Cardiac septum (tissue), 1 donor: Measurements from ENCODE around the gene CABP7. TPM values are rescaled to one million over a fixed set of nuclear protein-coding genes. Genes with fewer than 3 reads are reported as not detected.

Experiments used
- DNase-seq: peaks from one replicate; pipeline ENCODE4 v3.0.0-alpha.2; 2020; ENCODE audit warnings: low spot score
- intact Hi-C: fragments of 100-400 bp; cut with DNase I; formaldehyde crosslinking; loops from one replicate; pipeline ENCODE4 v1.14.0; 2022
- long read RNA-seq: library from polyadenylated mRNA; unstranded; transcript quantifications from one replicate; pipeline ENCODE4 v2.0.0, GENCODE V29; 2021
- total RNA-seq: library from RNA; stranded (reverse); fragmentation: NEBNext Ultra II Directional; extraction: Animal tissue kit (Norgen Biotek cat#: 25700); gene quantifications from one replicate; pipeline ENCODE4 v1.2.1, GENCODE V29; 2021
- donor health status: DM: no; HTN: no; CAD: no.

Gene CABP7
- total RNA-seq, result not detected
- long read RNA-seq, result 0 reads

GRCh38 chr22:29719899-29720645 lies at the start of gene CABP7:
Gene CABP7 (plus strand): TSS chr22:29720003. CDS start chr22:29720425, 422 bp downstream.
- intact Hi-C loops, result no loop called here
- no peak for DNase-seq

DNA sequence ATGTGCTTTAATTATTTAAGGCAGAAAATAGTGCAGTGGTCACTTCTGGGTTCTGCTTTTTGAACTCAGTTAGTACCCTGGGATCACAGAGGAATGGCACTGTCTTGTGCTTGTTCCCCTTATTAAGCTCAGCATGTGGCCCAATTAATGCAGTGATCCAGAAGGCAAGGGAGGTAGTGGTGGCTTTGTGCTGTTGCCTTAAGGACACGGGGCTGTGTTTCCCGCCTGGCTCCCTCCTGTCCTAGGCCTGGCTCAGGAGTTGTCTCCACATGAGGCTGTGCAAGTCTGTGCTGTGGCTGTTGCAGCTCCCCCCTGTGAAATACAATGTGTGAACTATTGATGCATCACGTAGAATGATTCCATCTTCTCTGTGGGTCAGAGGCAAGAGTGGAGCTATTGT lies 49.2 kb upstream of the CABP7 start:
- intact Hi-C loops, result no loop called here
- no peak for DNase-seq

DNA sequence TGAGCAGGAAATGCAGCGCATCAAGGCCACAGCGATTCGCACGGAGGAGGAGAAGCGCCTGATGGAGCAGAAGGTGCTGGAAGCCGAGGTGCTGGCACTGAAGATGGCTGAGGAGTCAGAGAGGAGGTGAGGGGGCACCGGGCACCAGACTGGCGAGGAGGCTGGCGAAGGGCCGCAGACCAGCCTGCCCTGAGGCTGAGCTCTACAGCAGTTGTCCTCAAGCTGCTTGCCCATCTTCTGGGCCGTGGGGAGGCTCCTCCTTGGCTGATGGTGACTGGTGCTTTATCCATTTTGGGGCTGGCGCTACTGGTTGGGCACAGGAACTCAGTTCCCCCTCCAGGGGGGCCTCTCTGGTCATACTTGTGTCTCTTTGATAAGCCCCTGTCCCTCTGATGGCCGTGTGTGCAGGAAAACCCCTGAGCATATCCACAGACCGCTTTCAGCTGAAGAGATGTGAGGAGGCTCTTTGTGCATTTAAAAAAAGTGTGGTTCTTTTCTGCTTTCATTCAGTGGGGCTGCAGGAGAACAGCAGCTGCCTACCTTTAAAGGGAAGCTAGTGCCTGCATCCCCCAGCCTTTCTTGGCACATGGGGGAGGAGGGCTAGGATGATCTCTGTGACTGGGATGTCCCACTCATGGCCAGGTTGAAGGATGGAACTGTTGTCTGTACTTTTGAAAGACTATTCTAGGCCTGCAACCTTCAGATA lies 46.3 kb upstream of the CABP7 start:
- DNase-seq, result peak; percentile 53
- intact Hi-C loops, result no loop called here

DNA sequence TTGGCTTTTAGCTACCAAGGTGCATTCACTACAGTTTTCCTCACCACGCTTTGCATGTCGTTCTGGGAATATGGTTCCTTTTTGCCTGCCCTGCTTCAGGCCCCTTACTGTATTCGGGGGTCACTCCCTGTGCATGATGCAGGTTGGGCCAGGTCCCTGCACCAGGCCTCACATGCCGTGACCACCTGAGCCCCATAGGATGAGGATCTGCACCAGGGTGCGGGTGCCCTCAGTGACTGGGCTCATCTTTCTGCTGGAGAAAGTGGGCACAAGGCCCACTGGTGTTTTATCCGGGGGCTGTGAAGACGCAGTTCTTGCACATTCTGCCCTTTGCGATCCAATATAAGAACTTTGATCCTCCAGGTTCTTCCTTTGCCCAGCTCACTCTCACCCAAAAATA lies 45.7 kb upstream of the CABP7 start:
- DNase-seq, result peak; percentile 63
- intact Hi-C loops, result no loop called here

DNA sequence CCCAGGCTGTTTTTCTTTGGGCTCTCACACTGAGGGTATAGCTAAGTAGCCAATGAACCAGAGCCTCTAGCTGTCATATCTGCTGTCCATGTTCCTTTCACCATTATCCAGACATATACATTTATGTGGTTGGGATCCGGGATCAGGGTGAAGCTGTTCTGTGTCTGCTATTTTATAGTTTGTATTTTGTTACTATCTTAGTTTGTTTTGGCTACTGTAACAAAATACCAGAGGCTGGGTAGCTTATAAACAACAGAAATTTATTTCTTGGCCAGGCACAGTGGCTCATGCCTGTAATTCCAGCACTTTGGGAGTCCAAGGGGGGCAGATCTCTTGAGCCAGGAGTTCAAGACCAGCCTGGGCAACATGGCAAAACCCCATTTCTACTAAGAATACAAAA lies 40.5 kb upstream of the CABP7 start:
- intact Hi-C loops, result no loop called here
- DNase-seq, result no peak

- intact Hi-C loops, result loop anchor here (10.0 kb wide), 1 partner anchor 321 kb away; no protein-coding TSS in a partner anchor
- no peak for DNase-seq
Measured at GRCh38 chr22:29683536-29683935, 36.3 kb upstream of the CABP7 start.

DNA sequence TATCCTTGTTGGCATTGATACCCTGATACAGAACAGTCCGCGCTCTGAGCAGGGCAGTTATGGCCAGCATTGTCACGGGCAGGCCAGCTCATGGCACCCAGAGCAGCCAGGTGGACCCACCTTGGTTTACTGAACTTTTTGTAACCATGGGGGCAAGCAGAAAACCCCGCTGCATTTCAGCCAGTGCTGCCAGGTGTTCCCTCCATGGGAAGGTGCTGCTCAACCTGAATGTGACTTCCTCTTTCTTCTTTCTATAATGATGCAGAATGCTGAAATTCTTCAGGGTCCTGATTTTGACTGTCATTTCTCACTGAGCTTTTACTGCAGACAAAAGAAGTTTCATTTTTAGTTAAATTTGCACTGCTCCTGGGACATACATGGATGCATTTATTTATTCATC lies 35.6 kb upstream of the CABP7 start:
- intact Hi-C loops, result loop anchor here (10.0 kb wide), 1 partner anchor 321 kb away; no protein-coding TSS in a partner anchor
- DNase-seq, result no peak

- no peak for DNase-seq
- intact Hi-C loops, result loop anchor here (10.0 kb wide), 1 partner anchor 315 kb away; no protein-coding TSS in a partner anchor
Measured at GRCh38 chr22:29689206-29689879, 30.5 kb upstream of the CABP7 start.

DNA sequence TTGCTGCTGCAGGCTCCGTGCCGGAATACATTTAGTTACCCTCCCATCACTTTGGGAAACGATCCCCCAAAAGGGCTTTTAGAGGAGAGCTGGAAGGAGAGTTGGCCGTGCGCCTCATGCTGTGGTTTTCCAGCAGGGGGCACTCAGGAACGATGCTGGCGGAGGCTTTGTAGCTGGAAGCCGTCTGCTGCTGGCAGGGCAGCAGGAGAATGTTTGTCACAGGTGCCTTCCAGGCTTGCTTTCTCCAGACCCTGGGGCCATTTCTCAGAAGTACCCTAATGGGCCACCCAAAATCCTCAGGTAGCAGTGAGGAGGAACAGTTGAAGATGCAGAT lies 30.0 kb upstream of the CABP7 start:
- no peak for DNase-seq
- intact Hi-C loops, result loop anchor here (5.0 to 10.0 kb wide), 2 partner anchors 315 to 397 kb away; no protein-coding TSS in a partner anchor

DNA sequence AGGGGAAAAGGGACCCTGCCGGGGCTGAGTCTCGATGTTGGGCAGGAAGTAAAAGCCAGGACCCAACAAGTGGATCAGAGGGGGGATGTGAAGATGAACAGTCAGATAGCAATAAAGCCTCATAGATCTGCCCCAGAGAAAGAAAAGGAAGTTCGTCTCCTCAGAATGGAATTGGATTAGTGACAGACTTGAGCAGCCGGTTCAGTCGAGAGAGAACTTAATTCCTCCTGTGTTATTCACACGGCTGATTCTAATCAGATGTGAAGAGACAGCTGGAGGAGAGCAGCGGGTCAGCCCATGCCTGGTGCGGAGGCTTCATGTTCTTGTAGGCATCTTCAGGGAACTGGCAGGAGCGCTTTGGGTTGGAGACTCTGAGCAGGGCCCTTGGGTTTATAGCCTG lies 29.3 kb upstream of the CABP7 start:
- no peak for DNase-seq
- intact Hi-C loops, result loop anchor here (5.0 kb wide), 1 partner anchor 397 kb away; no protein-coding TSS in a partner anchor

- no peak for DNase-seq
- intact Hi-C loops, result loop anchor here (5.0 kb wide), 1 partner anchor 396 kb away; no protein-coding TSS in a partner anchor
Measured at GRCh38 chr22:29691636-29692326, 28.0 kb upstream of the CABP7 start.

GRCh38 chr22:29692327-29692640 lies 27.5 kb upstream of the CABP7 start:
- DNase-seq, result no peak
- intact Hi-C loops, result loop anchor here (5.0 kb wide), 1 partner anchor 395 kb away; no protein-coding TSS in a partner anchor

GRCh38 chr22:29693161-29693560 lies 26.6 kb upstream of the CABP7 start:
- DNase-seq, result no peak
- intact Hi-C loops, result loop anchor here (5.0 kb wide), 1 partner anchor 394 kb away; no protein-coding TSS in a partner anchor

- no peak for DNase-seq
- intact Hi-C loops, result loop anchor here (5.0 kb wide), 1 partner anchor 394 kb away; no protein-coding TSS in a partner anchor
Measured at GRCh38 chr22:29693671-29694070, 26.1 kb upstream of the CABP7 start.

DNA sequence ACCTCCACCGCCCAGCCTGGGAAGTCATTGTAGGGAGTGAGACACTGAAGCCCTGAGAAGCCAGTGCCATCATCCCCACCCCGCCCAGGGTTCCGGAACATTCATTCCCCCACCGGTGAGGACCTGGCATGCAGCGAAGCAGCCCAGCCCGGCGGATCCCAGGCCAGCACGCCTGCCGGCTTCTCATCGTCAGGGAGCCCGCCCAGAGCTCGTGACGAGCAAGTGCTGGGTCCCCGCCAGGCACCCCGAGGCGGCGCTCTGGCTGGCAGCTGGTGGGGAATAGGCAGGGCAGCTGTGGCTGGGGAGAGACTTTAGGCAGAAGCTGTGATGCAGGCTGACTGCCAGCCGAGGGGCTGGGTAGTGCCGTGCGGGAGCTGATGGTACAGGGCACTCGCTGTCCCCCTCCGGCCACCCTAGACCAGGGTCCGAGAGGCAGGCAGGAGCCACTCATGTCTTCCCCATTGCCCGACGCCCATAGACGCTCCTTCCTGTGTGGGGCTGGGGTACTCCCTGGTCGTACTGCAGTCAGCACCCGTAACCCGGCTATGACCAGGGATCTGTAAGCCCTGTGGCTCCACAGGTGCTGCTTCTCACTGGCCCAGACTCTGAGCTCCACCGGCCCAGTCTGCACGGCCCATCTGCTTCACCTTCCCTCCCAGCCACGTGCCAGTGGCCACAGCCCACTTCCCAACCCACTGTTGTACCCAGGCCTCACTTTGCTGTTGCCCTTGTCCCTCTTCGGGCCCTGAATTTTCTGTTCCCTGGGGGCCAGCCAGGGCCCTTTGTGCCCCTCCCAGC lies 24.5 kb upstream of the CABP7 start:
- intact Hi-C loops, result no loop called here
- DNase-seq, result no peak

- intact Hi-C loops, result no loop called here
- DNase-seq, result no peak
Measured at GRCh38 chr22:29697853-29698598, 21.8 kb upstream of the CABP7 start.

- intact Hi-C loops, result no loop called here
- no peak for DNase-seq
Measured at GRCh38 chr22:29700206-29700899, 19.4 kb upstream of the CABP7 start.

GRCh38 chr22:29700900-29701154 lies 19.0 kb upstream of the CABP7 start:
- DNase-seq, result no peak
- intact Hi-C loops, result no loop called here
